HL-60 (cell line): Measurements from ENCODE around the gene PLXNB2.

Source experiments
- DNase-seq, 2 experiments: peaks; one replicate each; pipeline ENCODE4 v3.0.0-alpha.2; 2010 to 2020; ENCODE audit warnings: low read depth in 1 of 2, low spot score in 1 of 2
- H3K27ac ChIP-seq: fragments of 250-450 bp; sonication (Bioruptor Pico); replicated peaks from 2 replicates; pipeline ENCODE4 v1.5.1; 2020; ENCODE audit warnings: mild to moderate bottlenecking, moderate library complexity
- H3K27me3 ChIP-seq: fragments of 250-450 bp; sonication (Bioruptor Pico); 2 replicates; pipeline ENCODE4 v1.5.1; 2021; ENCODE audit warnings: mild to moderate bottlenecking, moderate library complexity; ENCODE audit not compliant: insufficient read depth, poor library complexity, severe bottlenecking
- H3K4me3 ChIP-seq: replicated peaks from 2 replicates; pipeline ENCODE4 v1.5.1; 2011; ENCODE audit warnings: mild to moderate bottlenecking, control low read depth, low read length; ENCODE audit not compliant: insufficient read depth
- GABPA ChIP-seq: IDR thresholded peaks from 2 replicates; pipeline ENCODE4 v1.6.1; 2012; ENCODE audit warnings: low read depth
- POLR2AphosphoS5 ChIP-seq: IDR thresholded peaks from 2 replicates; pipeline ENCODE4 v1.6.1; 2012; ENCODE audit warnings: low read depth
- SPI1 ChIP-seq: IDR thresholded peaks from 2 replicates; pipeline ENCODE4 v1.6.1; 2012; ENCODE audit warnings: low read depth, mild to moderate bottlenecking, borderline replicate concordance
- TF ChIP-seq, protein P1 (sequence below): IDR thresholded peaks from 2 replicates; pipeline ENCODE4 v1.6.1; 2012; ENCODE audit warnings: low read depth; ENCODE audit not compliant: insufficient replicate concordance
- TF ChIP-seq, protein P2 (sequence below): IDR thresholded peaks from one replicate; pipeline ENCODE4 v1.5.1; 2011; ENCODE audit warnings: low read length, control low read depth, inconsistent platforms; ENCODE audit not compliant: insufficient read depth

PLXNB2 gene

DNA sequence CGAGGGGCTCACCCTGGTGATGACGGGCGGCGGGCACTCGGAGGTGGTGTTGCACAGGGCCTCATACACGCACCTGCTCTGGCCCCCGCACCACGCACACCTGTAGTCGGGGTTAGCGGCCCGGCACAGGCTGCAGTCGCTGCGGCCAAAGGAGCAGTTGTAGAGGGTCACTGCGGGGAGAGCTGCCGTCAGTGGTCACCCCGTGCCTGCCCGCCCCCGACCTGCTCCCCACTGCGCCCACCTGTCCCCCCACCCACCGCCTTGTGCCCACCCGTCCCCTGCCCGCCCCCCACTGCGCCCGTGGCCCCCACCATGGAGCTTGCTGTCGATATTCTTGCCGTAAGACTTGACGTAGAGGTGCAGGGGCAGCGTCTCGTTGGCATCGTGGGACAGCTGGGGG is 23.6 kb downstream of the PLXNB2 start:
- TF ChIP-seq, protein P1, sequence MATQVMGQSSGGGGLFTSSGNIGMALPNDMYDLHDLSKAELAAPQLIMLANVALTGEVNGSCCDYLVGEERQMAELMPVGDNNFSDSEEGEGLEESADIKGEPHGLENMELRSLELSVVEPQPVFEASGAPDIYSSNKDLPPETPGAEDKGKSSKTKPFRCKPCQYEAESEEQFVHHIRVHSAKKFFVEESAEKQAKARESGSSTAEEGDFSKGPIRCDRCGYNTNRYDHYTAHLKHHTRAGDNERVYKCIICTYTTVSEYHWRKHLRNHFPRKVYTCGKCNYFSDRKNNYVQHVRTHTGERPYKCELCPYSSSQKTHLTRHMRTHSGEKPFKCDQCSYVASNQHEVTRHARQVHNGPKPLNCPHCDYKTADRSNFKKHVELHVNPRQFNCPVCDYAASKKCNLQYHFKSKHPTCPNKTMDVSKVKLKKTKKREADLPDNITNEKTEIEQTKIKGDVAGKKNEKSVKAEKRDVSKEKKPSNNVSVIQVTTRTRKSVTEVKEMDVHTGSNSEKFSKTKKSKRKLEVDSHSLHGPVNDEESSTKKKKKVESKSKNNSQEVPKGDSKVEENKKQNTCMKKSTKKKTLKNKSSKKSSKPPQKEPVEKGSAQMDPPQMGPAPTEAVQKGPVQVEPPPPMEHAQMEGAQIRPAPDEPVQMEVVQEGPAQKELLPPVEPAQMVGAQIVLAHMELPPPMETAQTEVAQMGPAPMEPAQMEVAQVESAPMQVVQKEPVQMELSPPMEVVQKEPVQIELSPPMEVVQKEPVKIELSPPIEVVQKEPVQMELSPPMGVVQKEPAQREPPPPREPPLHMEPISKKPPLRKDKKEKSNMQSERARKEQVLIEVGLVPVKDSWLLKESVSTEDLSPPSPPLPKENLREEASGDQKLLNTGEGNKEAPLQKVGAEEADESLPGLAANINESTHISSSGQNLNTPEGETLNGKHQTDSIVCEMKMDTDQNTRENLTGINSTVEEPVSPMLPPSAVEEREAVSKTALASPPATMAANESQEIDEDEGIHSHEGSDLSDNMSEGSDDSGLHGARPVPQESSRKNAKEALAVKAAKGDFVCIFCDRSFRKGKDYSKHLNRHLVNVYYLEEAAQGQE, result no peak
- TF ChIP-seq, protein P2, sequence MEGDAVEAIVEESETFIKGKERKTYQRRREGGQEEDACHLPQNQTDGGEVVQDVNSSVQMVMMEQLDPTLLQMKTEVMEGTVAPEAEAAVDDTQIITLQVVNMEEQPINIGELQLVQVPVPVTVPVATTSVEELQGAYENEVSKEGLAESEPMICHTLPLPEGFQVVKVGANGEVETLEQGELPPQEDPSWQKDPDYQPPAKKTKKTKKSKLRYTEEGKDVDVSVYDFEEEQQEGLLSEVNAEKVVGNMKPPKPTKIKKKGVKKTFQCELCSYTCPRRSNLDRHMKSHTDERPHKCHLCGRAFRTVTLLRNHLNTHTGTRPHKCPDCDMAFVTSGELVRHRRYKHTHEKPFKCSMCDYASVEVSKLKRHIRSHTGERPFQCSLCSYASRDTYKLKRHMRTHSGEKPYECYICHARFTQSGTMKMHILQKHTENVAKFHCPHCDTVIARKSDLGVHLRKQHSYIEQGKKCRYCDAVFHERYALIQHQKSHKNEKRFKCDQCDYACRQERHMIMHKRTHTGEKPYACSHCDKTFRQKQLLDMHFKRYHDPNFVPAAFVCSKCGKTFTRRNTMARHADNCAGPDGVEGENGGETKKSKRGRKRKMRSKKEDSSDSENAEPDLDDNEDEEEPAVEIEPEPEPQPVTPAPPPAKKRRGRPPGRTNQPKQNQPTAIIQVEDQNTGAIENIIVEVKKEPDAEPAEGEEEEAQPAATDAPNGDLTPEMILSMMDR, result no peak
- TF ChIP-seq SPI1 (no peak), POLR2AphosphoS5 (no peak), GABPA (no peak)
- no peak overlapping the region for H3K27ac ChIP-seq
- H3K27me3 ChIP-seq, result no peaks in the 10 kb centered on the region
- DNase-seq, result no peak
- H3K4me3 ChIP-seq, result no peak overlapping the region

DNA sequence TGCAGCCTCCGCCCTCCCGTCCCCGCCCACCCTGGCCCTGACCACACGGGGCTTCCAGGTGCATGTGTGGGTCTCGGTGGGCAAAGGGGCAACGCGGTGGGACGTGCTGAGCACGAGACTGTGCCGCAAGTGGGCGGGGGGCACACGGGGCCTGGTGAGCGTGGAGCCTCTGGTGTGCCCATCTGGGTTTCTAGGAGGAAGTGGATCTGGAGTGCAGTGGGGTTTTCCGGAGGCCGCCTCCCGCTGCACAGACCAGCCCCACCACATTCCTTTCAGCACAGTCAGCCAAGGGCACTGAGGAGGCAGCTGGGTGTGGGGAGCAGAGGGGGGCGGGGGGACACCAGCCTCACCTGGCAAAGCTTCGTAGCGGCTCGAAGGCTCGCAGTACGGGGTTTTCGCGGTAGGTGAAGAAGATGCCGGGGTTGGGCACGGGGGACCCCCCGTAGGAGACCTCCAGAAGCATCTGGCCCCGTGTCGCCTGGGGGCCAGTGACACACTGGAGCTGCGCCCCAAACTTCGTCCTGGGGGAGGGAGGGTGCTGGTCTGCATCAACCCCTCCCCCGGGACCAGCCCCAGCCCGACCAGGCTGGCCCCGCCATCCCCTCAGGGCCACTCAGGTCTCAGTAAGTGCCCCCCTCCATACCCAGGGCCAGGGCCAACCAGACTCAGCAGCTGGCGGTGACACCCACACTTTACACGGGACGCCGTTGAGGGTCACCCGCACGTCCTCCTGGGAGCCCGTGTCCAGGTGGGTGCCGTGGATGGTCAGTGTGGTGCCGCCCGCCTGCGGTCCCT is 24.9 kb downstream of the PLXNB2 start:
- Histone ChIP-seq H3K27ac (no peak overlapping the region), H3K4me3 (no peak overlapping the region), H3K27me3 (no peaks in the 10 kb centered on the region)
- no peak for DNase-seq
- TF ChIP-seq POLR2AphosphoS5 (no peak), SPI1 (no peak), GABPA (no peak)
- TF ChIP-seq, protein P1, result no peak
- TF ChIP-seq, protein P2, result no peak

DNA sequence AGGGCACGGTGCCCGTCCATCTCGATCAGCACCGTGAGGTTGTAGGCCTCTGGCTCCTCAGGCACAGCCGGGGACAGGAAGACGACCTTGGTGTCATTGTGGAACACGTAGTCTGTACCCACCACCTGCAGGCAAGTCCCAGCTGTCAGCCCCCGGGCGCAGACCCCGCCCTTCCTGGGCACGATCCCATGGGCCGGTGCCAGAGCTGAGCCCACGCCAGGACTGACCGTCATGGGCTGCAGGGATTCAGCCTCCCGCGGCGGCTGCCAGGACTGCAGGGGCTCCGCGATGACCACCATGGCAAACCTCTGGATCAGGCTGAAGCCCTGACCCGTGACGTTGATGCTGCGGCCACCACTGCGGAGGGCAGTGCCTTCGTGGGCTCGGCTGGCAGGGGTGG is 25.5 kb downstream of the PLXNB2 start:
- TF ChIP-seq, protein P1, result no peak
- no peak for TF ChIP-seq SPI1
- TF ChIP-seq GABPA, result no peak
- no peak for TF ChIP-seq POLR2AphosphoS5
- TF ChIP-seq, protein P2, result no peak
- no peak overlapping the region for H3K27ac ChIP-seq
- no peak overlapping the region for H3K4me3 ChIP-seq
- H3K27me3 ChIP-seq, result no peaks in the 10 kb centered on the region
- no peak for DNase-seq
